ENCODE data around the gene PRDM16. TPM values are rescaled to one million over a fixed set of nuclear protein-coding genes. Genes with fewer than 3 reads are reported as not detected.

Gene PRDM16
- polyA plus RNA-seq, 1 donor from 2014 or later: 0.21 TPM

DNA sequence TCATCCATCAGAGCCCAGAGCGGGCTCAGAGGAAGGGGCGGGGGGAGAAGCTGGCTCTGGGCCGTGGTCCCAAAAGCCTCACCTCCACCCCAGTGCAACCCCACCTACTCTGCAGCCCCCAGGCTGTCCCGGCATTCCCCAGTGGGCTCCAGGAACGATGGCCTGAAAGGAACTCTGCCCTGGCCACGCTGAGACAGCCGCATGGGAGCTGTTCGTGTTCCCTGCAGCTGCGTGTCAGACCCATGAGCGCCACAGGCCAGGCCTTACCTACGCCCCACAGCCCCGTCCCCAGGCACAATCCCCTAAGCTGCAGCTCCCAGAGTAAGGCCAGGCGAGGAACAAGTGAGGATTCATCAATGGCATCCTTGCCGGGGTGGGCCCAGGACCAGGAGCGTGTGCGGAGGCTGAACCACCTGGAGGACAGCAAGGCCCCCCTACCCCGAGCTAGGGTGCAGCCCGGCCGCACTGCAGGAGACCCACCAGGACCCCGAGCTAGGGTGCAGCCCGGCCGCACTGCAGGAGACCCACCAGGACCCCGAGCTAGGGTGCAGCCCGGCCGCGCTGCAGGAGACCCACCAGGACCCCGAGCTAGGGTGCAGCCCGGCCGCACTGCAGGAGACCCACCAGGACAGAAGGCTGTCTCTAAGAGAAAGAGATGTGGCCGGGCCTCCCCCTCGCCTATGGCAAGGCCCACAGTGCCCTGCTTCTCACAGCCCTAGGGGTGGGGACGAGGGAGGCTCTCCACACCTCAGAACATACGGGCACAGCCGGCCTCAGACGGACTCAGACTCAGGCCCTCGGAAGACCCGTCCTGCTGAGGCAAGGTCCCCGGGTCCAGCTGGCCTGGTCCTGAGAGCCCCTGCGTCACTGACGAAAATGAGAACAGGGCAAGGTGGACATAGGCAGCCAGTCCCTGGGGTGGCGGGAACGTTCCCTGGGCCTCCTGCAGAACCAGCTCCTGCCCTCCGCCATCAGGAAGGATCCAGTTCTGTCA is 359.0 kb downstream of the PRDM16 start:
- Histone ChIP-seq H3K27ac (ENCODE audit: low read length) (no peak overlapping the region), H3K36me3 (ENCODE audit: insufficient read depth, low read length) (no peaks in the 10 kb centered on the region), H4K20me1 (ENCODE audit: insufficient read depth) (no peaks in the 10 kb centered on the region), H3K9ac (ENCODE audit: low read length) (no peak overlapping the region), H3F3A (ENCODE audit: insufficient read depth, low read length, poor library complexity, severe bottlenecking) (no peaks in the 10 kb centered on the region), H3K4me2 (ENCODE audit: low read length) (no peak overlapping the region), H2AFZ (ENCODE audit: low read depth, low read length) (no peak overlapping the region), H3K9me3 (ENCODE audit: low read length) (no peaks in the 10 kb centered on the region), H3K27me3 (ENCODE audit: insufficient read depth, low read depth, low read length) (no peaks in the 10 kb centered on the region), H3K79me2 (replicated peaks; ENCODE audit: insufficient read depth, low read length) (no peaks in the 10 kb centered on the region), H3K4me3 (ENCODE audit: low read length) (no peak overlapping the region), H3K9me2 (ENCODE audit: insufficient read depth, low read length) (no peaks in the 10 kb centered on the region)
- TF ChIP-seq, protein P1, sequence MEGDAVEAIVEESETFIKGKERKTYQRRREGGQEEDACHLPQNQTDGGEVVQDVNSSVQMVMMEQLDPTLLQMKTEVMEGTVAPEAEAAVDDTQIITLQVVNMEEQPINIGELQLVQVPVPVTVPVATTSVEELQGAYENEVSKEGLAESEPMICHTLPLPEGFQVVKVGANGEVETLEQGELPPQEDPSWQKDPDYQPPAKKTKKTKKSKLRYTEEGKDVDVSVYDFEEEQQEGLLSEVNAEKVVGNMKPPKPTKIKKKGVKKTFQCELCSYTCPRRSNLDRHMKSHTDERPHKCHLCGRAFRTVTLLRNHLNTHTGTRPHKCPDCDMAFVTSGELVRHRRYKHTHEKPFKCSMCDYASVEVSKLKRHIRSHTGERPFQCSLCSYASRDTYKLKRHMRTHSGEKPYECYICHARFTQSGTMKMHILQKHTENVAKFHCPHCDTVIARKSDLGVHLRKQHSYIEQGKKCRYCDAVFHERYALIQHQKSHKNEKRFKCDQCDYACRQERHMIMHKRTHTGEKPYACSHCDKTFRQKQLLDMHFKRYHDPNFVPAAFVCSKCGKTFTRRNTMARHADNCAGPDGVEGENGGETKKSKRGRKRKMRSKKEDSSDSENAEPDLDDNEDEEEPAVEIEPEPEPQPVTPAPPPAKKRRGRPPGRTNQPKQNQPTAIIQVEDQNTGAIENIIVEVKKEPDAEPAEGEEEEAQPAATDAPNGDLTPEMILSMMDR (IDR thresholded peaks at IDR 0.05; ENCODE audit: poor library complexity, severe bottlenecking): no peak

DNA sequence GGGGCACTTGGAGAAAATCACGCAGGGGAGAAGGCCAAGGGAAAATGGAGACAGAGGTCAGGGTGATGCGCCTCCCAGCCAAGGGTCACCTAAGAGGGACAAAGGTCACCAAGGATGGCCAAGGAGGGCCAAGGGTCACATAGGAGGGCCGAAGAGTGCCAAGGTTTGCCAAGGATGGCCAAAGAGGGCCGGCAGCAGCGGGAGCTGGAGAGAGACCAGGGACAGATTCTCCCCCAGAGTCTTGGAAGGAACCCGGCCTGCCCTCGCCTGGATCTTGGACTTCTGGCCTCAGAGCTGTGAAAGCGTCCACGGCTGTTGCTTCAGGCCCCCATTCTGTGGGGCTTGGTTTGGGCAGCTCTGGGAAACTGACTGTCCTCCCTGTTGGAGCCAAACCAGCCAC is 359.9 kb downstream of the PRDM16 start:
- Histone ChIP-seq H3K4me3 (ENCODE audit: low read length) (no peak overlapping the region), H3K4me2 (ENCODE audit: low read length) (no peak overlapping the region), H3K9me3 (ENCODE audit: low read length) (no peaks in the 10 kb centered on the region), H3K27ac (ENCODE audit: low read length) (no peak overlapping the region), H4K20me1 (ENCODE audit: insufficient read depth) (no peaks in the 10 kb centered on the region), H3K79me2 (replicated peaks; ENCODE audit: insufficient read depth, low read length) (no peaks in the 10 kb centered on the region), H3K36me3 (ENCODE audit: insufficient read depth, low read length) (no peaks in the 10 kb centered on the region), H3K27me3 (ENCODE audit: insufficient read depth, low read depth, low read length) (no peaks in the 10 kb centered on the region), H3F3A (ENCODE audit: insufficient read depth, low read length, poor library complexity, severe bottlenecking) (no peaks in the 10 kb centered on the region), H3K9ac (ENCODE audit: low read length) (no peak overlapping the region), H3K9me2 (ENCODE audit: insufficient read depth, low read length) (no peaks in the 10 kb centered on the region), H2AFZ (ENCODE audit: low read depth, low read length) (no peak overlapping the region)
- TF ChIP-seq, protein P1 (IDR thresholded peaks at IDR 0.05; ENCODE audit: poor library complexity, severe bottlenecking): no peak
- TF ChIP-seq EP300 (conservative IDR thresholded peaks at IDR 0.05; ENCODE audit: poor library complexity, severe bottlenecking): no peak
- TF ChIP-seq, protein P2, sequence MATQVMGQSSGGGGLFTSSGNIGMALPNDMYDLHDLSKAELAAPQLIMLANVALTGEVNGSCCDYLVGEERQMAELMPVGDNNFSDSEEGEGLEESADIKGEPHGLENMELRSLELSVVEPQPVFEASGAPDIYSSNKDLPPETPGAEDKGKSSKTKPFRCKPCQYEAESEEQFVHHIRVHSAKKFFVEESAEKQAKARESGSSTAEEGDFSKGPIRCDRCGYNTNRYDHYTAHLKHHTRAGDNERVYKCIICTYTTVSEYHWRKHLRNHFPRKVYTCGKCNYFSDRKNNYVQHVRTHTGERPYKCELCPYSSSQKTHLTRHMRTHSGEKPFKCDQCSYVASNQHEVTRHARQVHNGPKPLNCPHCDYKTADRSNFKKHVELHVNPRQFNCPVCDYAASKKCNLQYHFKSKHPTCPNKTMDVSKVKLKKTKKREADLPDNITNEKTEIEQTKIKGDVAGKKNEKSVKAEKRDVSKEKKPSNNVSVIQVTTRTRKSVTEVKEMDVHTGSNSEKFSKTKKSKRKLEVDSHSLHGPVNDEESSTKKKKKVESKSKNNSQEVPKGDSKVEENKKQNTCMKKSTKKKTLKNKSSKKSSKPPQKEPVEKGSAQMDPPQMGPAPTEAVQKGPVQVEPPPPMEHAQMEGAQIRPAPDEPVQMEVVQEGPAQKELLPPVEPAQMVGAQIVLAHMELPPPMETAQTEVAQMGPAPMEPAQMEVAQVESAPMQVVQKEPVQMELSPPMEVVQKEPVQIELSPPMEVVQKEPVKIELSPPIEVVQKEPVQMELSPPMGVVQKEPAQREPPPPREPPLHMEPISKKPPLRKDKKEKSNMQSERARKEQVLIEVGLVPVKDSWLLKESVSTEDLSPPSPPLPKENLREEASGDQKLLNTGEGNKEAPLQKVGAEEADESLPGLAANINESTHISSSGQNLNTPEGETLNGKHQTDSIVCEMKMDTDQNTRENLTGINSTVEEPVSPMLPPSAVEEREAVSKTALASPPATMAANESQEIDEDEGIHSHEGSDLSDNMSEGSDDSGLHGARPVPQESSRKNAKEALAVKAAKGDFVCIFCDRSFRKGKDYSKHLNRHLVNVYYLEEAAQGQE (IDR thresholded peaks at IDR 0.05; ENCODE audit: borderline replicate concordance): no peak
- TF ChIP-seq POLR2AphosphoS5 (IDR thresholded peaks at IDR 0.05): no peak
- no peak for TF ChIP-seq TAF1 (IDR thresholded peaks at IDR 0.05; ENCODE audit: low read depth)
- no peak for TF ChIP-seq RAD21 (conservative IDR thresholded peaks at IDR 0.05)
- no peak for TF ChIP-seq MXI1 (conservative IDR thresholded peaks at IDR 0.05; ENCODE audit: poor library complexity, severe bottlenecking)
- no peak for TF ChIP-seq SMC3 (conservative IDR thresholded peaks at IDR 0.05; ENCODE audit: poor library complexity)
- no peak for TF ChIP-seq EZH2 (IDR thresholded peaks at IDR 0.05; ENCODE audit: borderline replicate concordance, insufficient read depth, low read length, poor library complexity, severe bottlenecking)

Measured in neural cell (in vitro differentiated cells).